GM19240 (cell line): ENCODE data around the gene POTEG.
"Not testable (repeated sequence)": the region's sequence is repeated elsewhere in the genome, so short reads cannot be mapped to it uniquely, and the experiment has no call there.

Experiments used
- DNase-seq: peaks from one replicate; pipeline ENCODE4 v3.0.0; 2011; ENCODE audit warnings: low spot score; ENCODE audit not compliant: insufficient read length

POTEG gene

DNA sequence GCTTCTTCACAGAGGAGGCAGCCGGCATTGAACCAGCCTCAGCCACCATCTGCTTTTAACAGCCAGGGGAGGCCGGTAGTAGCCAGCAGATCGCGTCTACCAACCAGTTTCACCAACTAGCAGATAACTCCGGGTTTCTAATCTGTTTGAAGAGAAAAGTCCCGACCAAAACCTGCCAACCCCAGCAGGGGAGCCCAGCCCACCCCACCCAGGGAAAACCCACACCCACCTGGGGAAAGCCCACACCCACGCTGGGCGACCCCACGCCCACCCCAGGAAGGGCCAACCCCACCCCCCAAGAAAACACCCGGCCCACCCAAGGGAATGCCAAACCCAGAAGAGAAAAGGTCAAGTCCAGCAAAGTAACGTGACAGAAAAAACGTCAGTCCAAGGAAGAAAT lies at the start of gene POTEG:
TSS of gene POTEG (minus strand) at position 101 of the 400 bp plus-strand sequence. CDS start at position 49, 52 bp downstream.
- DNase-seq, result not testable (repeated sequence)

DNA sequence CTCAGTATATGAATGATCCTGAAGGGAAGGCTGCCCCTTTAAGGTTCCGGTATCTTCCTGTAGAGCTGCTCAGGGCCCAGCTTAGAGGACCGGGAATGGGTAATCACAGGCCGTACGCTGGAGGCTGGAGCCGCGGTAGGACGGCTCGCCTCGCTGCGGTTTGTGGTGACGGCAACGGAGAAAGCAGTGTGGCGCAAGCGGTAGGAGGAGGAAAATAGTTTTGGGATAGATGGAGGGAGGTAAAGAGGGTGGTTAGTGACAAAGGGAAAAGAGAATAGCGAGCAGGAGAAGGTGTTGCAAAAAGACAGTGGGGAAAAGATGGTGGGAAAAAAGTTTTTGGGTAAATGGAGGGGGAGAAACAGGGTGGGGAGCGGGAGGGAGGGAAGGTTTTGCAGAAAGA lies 48.0 kb upstream of the POTEG start:
- DNase-seq, result not testable (repeated sequence)

DNA sequence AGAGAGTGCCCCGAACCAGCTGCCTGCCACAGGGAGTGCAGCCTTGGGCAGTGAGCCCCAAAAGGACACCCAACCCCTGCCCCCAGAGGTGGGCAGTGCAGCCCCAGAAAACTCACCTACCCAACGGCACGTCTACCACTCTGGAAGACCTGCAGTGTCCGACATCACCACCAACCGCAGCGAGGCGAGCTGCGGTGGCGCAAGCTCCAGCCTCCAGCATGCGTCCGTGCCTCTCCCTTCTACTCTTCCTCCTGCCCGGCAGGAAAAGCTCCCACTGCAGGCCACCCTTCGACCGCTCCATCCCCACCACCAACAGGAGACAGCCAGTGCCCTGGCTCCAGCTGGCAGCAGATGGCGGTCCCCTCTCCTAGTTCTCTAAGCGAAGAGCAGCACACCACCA lies 47.3 kb upstream of the POTEG start:
- DNase-seq, result not testable (repeated sequence)

DNA sequence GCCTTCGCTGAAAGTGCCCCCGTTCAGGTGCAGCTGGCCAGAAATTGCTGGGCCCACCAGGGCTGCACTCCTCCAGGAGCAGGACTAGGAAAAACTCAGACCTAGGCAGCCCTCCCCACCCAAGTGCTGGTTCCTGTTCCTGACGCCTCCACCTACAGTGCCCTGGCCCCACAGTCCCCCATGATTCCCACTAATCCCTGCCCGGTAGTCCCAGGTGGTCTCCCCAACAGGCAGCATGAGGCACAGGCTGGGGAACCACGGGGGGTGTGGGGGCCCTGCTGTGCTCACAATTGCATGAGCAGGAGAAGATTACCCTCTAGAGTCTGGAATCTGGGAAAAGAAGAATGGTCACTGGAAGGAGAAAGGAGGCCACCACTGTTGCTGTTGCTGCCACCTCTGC lies 46.4 kb upstream of the POTEG start:
- not testable (repeated sequence) for DNase-seq

DNA sequence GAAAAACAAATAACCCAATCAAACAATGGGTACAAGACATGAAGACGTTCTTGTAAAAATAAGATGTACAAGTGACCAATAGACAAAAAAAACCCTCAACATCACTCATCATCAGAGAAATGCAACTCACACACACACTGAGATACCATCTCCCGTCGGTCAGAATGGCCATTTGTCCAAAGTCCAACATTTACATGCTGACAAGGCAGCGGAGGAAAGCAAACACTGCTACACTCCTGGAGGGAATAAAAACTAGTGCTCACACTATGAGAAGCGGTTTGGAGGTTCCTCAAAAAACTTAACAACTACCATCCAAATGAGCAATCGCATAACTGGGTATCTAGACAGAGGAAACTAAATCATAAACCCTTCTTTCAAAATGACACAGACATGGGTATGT lies 11.6 kb upstream of the POTEG start:
- DNase-seq, result not testable (repeated sequence)

DNA sequence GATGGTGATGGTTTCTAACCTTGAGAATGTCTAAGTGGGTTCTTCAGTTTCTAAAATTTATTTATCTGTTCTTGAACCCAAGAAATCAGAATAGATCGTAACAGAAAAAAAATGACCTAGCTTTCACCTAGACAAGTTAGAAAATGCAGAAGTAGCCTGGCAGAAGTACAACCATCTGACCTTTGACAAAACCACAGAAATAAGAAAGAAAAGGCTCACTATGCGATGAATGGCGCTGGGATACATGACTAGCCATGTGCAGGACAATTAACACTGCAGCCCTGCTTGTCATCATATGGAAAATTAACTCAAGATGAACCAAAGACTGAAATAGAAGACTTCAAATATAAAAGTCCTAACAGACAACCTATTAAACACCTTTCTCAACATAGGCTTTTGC lies 5.7 kb upstream of the POTEG start:
- not testable (repeated sequence) for DNase-seq

DNA sequence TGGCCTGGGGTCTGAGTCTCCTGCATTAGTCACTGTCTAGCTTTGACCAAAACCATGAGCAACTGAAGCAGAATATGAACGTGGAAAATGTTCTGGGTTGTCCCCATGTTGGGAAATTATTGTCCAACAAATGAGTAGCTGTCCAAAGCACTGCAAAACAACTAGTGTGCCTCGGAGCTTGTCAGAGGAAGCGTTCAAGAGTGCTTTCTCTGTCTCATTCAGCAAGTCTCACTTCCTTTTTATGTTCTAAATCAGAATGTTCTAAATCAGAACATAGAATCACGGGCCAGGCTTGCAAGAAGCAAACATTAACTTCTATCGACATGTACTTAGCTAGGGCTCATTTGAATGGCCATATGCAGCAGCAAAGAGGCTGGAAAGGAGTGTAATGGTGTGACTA lies 5.1 kb upstream of the POTEG start:
- not testable (repeated sequence) for DNase-seq

DNA sequence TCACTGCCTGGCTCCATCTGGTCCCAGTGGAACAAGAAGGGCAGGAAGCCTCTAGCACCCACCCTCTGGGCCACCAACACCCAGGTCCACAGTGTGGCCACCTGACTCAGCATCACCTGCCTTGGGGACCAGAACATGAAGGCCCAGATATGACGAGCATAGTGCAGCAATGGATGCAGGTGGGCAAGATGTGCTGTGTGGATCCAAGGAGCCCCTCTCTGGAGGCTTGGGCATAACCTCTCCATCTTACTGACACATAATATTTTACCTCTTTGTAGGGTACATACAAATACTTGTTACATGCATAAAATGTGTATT lies 2.9 kb upstream of the POTEG start:
- DNase-seq, result not testable (repeated sequence)

DNA sequence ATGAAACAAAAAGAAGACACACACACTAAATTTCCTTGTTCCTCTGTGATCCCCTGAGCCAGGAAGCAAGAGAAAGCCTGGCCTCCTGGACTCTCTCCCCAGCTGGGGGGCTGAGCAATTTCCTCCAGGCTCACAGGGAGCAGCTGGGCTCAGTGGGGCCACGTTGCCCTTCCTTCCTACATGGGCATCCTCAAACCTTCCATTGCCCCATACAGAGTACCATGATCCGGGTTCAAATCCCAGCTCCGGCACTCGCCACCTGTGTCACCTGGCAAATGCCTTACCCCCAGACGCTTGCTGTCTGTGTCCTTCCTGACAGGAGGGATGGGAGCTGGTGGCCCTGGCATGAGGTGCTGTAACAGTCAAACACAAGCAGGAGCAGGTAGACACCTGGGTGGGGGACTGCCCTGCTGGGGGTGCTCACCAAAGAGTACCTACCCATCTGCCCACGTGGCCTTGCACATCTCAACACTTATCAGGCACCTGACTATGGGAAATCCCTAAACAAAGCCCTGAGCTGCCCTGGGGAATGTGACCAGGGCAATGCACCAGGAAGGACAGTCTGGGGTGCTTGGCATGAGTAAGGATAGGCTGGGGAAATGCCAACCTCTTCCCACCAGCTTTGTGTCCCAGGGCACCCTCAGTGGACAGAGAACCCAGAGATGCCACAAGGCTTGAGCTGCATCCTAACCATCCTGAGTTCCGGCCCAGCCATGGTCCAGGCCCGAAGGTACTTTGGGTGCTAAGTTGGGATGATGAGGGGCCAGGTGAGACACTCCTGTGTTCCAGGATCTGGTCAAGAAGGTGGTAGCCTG lies 2.4 kb upstream of the POTEG start:
- DNase-seq, result not testable (repeated sequence)

DNA sequence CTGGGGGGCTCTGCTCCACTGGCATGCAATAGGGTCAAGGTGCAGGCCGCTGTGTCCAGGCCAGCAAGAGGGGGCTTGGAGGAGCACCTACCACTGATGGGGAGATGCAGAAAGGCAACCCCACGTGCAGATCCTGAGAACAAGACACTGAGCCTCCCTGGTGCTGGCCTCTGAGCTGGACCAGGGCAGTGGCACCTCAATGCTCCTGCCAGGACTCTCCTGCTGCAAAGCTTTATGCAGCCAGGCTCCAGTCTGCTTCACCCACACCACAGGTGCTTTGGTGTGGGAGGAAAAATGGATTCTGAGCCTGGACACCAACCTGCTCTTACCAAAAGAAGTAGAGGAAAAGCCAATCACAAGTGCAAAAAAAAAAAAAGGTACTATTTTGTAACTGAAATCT lies 1.7 kb upstream of the POTEG start:
- not testable (repeated sequence) for DNase-seq

DNA sequence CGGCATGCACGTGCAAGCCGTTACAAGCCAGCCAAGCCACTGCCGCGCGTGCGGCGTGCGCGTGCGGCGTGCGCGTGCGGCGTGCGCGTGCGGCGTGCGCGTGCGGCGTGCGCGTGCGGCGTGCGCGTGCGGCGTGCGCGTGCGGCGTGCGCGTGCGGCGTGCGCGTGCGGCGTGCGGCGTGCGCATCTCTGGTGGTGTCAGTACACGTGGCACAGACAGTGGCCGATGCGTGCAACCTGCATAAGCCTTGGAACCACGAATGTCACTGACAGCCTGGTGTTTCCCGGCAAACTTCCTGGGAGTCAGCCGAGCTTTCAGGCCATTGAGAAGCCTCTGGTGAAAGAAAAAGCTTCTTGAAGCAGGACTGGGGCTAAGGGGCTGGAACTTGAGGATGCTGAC lies 750 bp upstream of the POTEG start:
- DNase-seq, result not testable (repeated sequence)

DNA sequence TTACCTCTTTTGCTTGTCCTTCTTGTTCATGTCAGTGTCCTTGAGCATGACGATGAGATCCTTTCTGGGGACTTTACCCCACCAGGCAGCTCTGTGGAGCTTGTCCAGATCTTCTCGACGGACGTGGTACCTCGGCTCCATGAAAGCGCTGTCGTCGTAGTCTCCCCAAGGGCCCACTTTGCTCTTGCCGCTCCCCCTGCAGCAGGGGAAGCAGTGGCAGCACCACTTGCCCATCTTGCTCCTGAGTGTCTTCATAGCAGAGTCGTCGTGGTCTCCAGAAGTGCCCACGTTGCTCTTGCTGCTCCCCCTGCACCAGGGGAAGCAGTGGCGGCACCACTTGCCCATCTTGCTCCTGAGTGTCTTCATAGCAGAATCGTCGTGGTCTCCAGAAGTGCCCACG lies 376 bp downstream of the POTEG start:
- not testable (repeated sequence) for DNase-seq

DNA sequence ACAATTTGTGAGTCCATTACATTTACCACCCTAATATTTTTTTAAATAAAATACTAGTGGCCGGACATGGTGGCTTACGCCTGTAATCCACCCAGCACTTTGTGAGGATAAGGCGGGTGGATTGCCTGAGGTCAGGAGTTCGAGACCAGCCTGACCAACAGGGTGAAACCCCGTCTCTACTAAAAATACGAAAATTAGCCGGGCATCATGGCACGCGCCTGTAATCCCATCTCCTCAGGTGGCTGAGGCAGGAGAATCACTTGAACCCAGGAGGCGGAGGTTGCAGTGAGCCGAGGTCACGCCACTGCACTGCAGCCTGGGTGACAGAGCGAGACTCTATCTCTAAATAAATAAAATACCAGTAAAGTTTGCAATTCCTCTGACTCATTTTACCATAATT lies 25.6 kb downstream of the POTEG start:
- DNase-seq, result not testable (repeated sequence)

DNA sequence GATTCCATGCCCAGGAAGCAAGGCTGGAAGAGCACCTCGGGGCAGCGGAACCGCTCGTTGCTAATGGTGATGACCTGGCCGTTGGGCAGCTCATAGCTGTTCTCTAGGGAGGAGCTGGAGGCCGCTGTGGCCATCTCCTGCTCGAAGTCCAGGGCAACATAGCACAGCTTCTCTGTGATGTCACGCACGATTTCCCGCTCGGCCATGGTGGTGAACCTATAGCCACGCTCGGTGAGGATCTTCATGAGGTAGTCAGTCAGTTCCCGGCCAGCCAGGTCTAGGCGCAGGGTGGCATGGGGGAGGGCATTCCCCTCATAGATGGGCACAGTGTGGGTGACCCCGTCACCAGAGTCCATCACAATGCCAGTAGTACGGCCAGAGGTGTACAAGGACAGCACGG lies 32.0 kb downstream of the POTEG start:
- not testable (repeated sequence) for DNase-seq

DNA sequence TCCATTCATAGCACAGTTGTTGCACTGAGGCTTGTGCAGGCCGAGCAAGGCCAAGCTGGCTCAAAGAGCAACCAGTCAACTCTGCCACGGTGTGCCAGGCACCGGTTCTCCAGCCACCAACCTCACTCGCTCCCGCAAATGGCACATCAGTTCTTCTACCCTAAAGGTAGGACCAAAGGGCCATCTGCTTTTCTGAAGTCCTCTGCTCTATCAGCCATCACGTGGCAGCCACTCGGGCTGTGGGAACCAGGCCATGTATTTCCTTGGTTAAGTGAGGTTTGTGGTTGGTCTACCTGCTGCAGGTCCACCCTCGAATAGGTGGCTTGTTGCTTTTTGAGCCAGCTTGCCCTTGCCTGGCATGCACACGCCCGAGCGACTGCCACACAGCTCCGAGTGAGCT lies 39.4 kb downstream of the POTEG start:
- not testable (repeated sequence) for DNase-seq

DNA sequence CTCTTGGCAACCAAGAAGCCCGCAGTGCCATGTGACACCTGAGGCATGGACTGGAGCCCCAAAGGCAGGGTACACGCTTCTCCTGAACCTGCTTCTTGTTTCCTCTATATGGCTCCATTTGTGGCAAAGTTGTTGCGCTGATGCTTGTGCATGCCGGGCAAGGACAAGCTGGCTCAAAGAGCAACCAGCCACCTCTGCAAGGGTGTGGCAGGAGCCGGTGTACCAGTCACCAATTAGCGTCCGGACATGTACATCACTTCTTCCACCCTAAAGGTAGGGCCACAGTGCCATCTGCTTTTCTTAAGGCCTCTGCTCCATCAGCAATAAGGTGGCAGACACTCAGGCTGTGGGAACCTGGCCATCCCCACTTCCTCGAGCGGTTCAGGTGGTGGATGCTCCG lies 43.9 kb downstream of the POTEG start:
- DNase-seq, result not testable (repeated sequence)

DNA sequence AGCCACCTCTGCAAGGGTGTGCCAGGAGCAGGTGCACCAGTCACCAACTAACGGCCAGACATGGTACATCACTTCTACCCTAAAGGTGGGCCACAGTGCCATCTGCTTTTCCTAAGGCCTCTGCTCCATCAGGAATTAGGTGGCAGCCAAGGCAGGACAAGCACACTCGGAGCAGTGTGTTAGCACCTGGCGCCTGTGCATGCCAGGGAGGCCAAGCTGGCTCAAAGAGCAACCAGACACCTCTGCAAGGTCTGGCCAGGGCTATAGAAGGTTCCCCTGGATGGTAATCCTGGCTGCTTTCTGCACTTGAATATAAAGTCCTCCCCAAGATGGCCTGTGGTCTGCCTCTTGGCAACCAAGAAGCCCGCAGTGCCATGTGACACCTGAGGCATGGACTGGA lies 45.4 kb downstream of the POTEG start:
- DNase-seq, result not testable (repeated sequence)

DNA sequence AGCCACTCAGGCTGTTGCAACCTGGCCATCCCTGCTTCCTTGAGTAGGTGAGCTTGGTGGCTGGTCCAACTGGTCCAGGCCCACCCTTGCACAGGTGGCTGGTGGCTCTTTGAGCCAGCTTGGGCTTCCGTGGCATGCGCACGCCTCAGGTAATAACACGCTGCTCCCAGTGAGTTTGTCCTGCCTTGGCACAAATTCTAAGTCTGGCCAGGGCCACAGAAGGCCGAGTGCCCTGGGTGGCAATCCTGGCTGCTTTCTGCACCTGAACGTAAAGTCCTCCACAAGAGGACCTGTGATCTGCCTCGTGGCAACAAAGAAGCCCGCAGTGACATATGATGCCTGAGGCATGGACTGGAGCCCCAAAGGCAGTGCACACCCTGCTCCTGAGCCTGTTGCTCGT lies 47.1 kb downstream of the POTEG start:
- DNase-seq, result not testable (repeated sequence)

DNA sequence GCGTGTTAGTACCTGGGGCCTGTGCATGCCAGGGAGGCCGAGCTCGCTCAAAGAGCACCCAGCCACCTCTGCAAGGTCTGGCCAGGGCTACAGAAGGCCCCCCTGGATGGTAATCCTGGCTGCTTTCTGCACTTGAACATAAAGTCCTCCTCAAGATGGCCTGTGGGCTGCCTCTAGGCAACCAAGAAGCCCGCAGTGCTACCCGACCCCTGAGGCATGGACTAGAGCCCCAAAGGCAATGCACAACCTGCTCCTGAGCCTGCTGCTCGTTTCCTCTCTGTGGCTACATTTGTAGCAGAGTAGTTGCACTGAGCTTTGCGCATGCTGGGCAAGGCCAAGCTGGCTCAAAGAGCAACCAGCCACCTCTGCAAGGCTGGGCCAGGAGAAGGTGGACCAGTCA lies 47.8 kb downstream of the POTEG start:
- DNase-seq, result not testable (repeated sequence)

DNA sequence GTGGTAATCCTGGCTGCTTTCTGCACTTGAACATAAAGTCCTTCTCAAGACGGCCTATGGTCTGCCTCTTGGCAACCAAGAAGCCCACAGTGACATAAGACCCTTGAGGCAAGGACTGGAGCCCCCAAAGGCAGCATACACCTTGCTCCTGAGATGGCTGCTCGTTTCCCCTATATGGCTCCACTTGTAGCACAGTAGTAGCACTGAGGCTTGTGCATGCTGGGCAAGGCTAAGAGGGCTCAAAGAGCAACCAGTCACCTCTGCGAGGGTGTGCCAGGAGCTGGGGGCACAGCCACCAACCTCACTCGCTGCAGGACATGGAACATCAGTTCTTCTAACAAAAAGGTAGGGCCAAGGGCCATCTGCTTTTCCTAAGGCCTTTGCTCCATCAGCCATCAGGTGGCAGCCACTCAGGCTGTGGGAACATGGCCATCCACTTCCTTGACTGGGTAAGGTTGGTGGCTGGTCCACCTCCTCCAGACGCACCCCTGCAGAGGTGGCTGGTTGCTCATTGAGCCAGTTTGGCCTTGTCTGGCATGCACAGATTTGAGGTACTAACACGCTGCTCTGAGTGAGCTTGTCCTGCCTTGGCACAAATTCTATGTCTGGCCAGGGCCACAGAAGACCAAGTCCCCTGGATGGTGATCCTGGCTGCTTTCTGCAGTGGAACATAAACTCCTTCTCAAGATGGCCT lies 49.9 kb downstream of the POTEG start:
- DNase-seq, result not testable (repeated sequence)

DNA sequence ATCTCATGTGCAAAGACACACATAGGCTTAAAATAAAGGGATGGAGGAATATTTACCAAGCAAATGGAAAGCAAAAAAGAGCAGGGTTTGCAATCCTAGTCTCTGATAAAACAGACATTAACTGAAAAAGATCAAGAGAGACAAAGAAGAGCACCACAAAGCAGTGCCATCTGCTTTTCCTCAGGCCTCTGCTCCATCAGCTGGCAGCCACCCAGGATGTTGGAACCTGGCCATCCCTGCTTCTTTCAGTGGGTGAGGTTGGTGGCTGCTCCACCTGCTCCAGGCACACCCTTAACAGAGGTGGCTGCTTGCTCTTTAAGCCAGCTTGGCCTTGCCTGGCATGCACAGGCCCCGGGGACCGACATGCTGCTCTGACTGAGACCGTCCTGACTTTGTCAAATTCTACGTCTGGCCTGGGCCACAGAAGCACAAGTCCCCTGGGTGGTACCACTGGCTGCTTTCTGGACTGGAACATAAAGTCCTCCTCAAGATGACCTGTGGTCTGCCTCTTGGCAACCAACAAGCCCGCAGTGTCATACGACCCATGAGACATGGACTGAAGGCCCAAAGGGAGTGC lies 51.0 kb downstream of the POTEG start:
- not testable (repeated sequence) for DNase-seq

DNA sequence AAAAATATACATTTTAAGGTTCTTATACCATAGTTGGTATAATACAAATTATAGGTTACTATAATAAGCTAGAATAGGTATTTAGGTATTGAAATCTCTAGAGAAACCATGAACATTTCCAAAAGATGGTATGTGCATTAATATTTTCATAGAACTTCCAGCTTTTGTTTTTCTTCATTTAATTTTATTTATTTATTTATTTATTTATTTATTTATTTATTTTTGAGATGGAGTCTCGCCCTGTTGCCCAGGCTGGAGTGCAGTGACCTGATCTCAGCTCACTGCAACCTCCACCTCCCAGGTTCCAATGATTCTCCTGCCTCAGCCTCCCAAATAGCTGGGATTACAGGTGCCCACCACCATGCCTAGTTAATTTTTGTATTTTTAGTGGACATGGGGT lies 54.0 kb downstream of the POTEG start:
- DNase-seq, result not testable (repeated sequence)
